PC-9 (cell line): ENCODE measurements around the gene ATP7B. TPM values are rescaled to one million over a fixed set of nuclear protein-coding genes. Genes with fewer than 3 reads are reported as not detected.

Experiments
- BruUV-seq: library from RNA; stranded (reverse); fragments of 400-500 nt; replicated peaks from 2 replicates; lab custom pipeline; 2021; lab: Mats Ljungman, UMichigan
- CTCF ChIA-PET: fragments of 300-600 bp; sonication (Branson Sonifier 250); formaldehyde crosslinking; loops from one replicate; lab custom pipeline; 2022; ENCODE audit warnings: antibody characterized with exemption; lab: Charles Lee
- POLR2A ChIA-PET: fragments of 300-600 bp; sonication (Branson Sonifier 250); formaldehyde crosslinking; loops from one replicate; lab custom pipeline; 2022; ENCODE audit warnings: antibody characterized with exemption; ENCODE audit not compliant: unreplicated experiment; lab: Charles Lee
- DNase-seq, 2 experiments: peaks; one replicate each; pipeline versions ENCODE4 v3.0.0 to v3.0.0-alpha.2; 2015 to 2022; ENCODE audit warnings: mixed read lengths in 1 of 2
- H2AFZ ChIP-seq: fragments of 200-600 bp; sonication (generic); 2 replicates; pipeline ENCODE4 v1.8.1; 2017; ENCODE audit warnings: antibody characterized with exemption
- H3F3A ChIP-seq: fragments of 200-600 bp; sonication (generic); 2 replicates; pipeline ENCODE4 v1.8.1; 2017; ENCODE audit warnings: antibody characterized with exemption, mild to moderate bottlenecking, low read depth; ENCODE audit not compliant: insufficient read depth
- H3K27ac ChIP-seq: fragments of 200-600 bp; sonication (generic); 2 replicates; pipeline ENCODE4 v1.6.1; 2016; ENCODE audit warnings: mixed run types
- H3K27me3 ChIP-seq: fragments of 200-600 bp; sonication (generic); 2 replicates; pipeline ENCODE4 v1.6.1; 2016; ENCODE audit warnings: low read depth, mixed run types; ENCODE audit not compliant: insufficient read depth
- H3K36me3 ChIP-seq: fragments of 200-600 bp; sonication (generic); 2 replicates; pipeline ENCODE4 v1.6.1; 2016; ENCODE audit warnings: low read depth, mixed run types
- H3K4me1 ChIP-seq: fragments of 200-600 bp; sonication (generic); replicated peaks from 2 replicates; pipeline ENCODE4 v1.6.1; 2016; ENCODE audit warnings: mixed run types; ENCODE audit not compliant: insufficient read depth
- H3K4me2 ChIP-seq: fragments of 200-600 bp; sonication (generic); 2 replicates; pipeline ENCODE4 v1.6.1; 2017; ENCODE audit warnings: mixed run types
- H3K4me3 ChIP-seq: fragments of 200-600 bp; sonication (generic); 2 replicates; pipeline ENCODE4 v1.6.1; 2016; ENCODE audit warnings: mixed run types
- H3K79me2 ChIP-seq: fragments of 200-600 bp; sonication (generic); 2 replicates; pipeline ENCODE4 v1.6.1; 2017; ENCODE audit warnings: low read depth, mixed run types
- H3K9me2 ChIP-seq: fragments of 200-600 bp; sonication (generic); 2 replicates; pipeline ENCODE4 v1.8.1; 2017; ENCODE audit warnings: mild to moderate bottlenecking; ENCODE audit not compliant: insufficient read depth
- H3K9me3 ChIP-seq: fragments of 200-600 bp; sonication (generic); 2 replicates; pipeline ENCODE4 v1.8.1; 2016; ENCODE audit warnings: low read depth; ENCODE audit not compliant: insufficient read depth
- H4K20me1 ChIP-seq: fragments of 200-600 bp; sonication (generic); 2 replicates; pipeline ENCODE4 v1.8.1; 2017; ENCODE audit not compliant: insufficient read depth
- CTCF ChIP-seq: fragments of 200-600 bp; sonication (generic); conservative IDR thresholded peaks from 2 replicates; pipeline ENCODE4 v1.6.1; 2017; ENCODE audit warnings: mixed run types, antibody characterized with exemption, mild to moderate bottlenecking, moderate library complexity
- EZH2 ChIP-seq: fragments of 200-600 bp; sonication (generic); IDR thresholded peaks from 2 replicates; pipeline ENCODE4 v1.8.0; 2017; ENCODE audit warnings: antibody characterized with exemption, low read depth
- intact Hi-C: fragments of 100-400 bp; cut with micrococcal nuclease; formaldehyde crosslinking; loops from one replicate; pipeline ENCODE4 v1.10.0; 2022; ENCODE audit not compliant: unreplicated experiment
- total RNA-seq: library from RNA; stranded (reverse); gene quantifications from 2 replicates; pipeline ENCODE4 v1.2.3, GENCODE V29; 2021

The ATP7B gene
- total RNA-seq, 1 experiment from 2014 or later = 1.2 TPM

- intact Hi-C loops = no loop called here
- Histone ChIP-seq H3K79me2 (no peaks in the 10 kb centered on the region), H3K4me3 (no peak overlapping the region), H4K20me1 (no peaks in the 10 kb centered on the region), H3K9me2 (no peaks in the 10 kb centered on the region), H3K27me3 (no peaks in the 10 kb centered on the region), H3K4me2 (no peak overlapping the region), H3F3A (no peaks in the 10 kb centered on the region), H3K36me3 (no peaks in the 10 kb centered on the region), H3K27ac (no peak overlapping the region), H3K9me3 (no peaks in the 10 kb centered on the region), H2AFZ (no peak overlapping the region), H3K4me1 (no peaks in the 10 kb centered on the region)
- TF ChIP-seq EZH2 (no peak), CTCF (no peak)
- ChIA-PET CTCF (no interaction called here), POLR2A (no interaction called here)
- no TSS peak for BruUV-seq
- DNase-seq = no peak
These were observed 84.7 kb downstream of the ATP7B start for GRCh38 chr13:51926528-51926885.

- no peaks in the 10 kb centered on the region for H4K20me1 ChIP-seq
- H3K9me2 ChIP-seq = no peaks in the 10 kb centered on the region
- no peak for DNase-seq
- no peaks in the 10 kb centered on the region for H3K36me3 ChIP-seq
- no peaks in the 10 kb centered on the region for H3F3A ChIP-seq
- ChIA-PET CTCF (no interaction called here), POLR2A (no interaction called here)
- H3K4me1 ChIP-seq = no peaks in the 10 kb centered on the region
- no peak for TF ChIP-seq CTCF
- no peak for TF ChIP-seq EZH2
- no TSS peak for BruUV-seq
- H3K9me3 ChIP-seq = no peaks in the 10 kb centered on the region
- intact Hi-C loops = no loop called here
- H3K4me3 ChIP-seq = no peak overlapping the region
- H2AFZ ChIP-seq = no peak overlapping the region
- no peak overlapping the region for H3K4me2 ChIP-seq
- H3K27ac ChIP-seq = no peak overlapping the region
- H3K27me3 ChIP-seq = no peaks in the 10 kb centered on the region
- H3K79me2 ChIP-seq = no peaks in the 10 kb centered on the region
These were observed 85.3 kb downstream of the ATP7B start for GRCh38 chr13:51925865-51926527.

- no peaks in the 10 kb centered on the region for H3K4me1 ChIP-seq
- no peak overlapping the region for H3K27ac ChIP-seq
- H3F3A ChIP-seq = no peaks in the 10 kb centered on the region
- ChIA-PET CTCF (no interaction called here), POLR2A (no interaction called here)
- no peak for DNase-seq
- no peaks in the 10 kb centered on the region for H3K9me2 ChIP-seq
- intact Hi-C loops = no loop called here
- BruUV-seq = no TSS peak
- TF ChIP-seq CTCF = no peak
- TF ChIP-seq EZH2 = no peak
- H3K27me3 ChIP-seq = peaks cover 7% of the 10 kb centered on the region; the same call in 1 of the 2 replicates
- H4K20me1 ChIP-seq = no peaks in the 10 kb centered on the region
- H3K79me2 ChIP-seq = no peaks in the 10 kb centered on the region
- no peak overlapping the region for H3K4me3 ChIP-seq
- no peaks in the 10 kb centered on the region for H3K9me3 ChIP-seq
- H3K4me2 ChIP-seq = no peak overlapping the region
- no peaks in the 10 kb centered on the region for H3K36me3 ChIP-seq
- H2AFZ ChIP-seq = no peak overlapping the region
These were observed 86.3 kb downstream of the ATP7B start for GRCh38 chr13:51924756-51925544.
